ENCODE results near the gene COG7.

GRCh38 chr16:23383881-23384280 is 69.1 kb downstream of the COG7 start:
- no peak for TF ChIP-seq CTCF (conservative IDR thresholded peaks at IDR 0.05 in 1 of 2, IDR thresholded peaks at IDR 0.05 in 1 of 2; ENCODE audit: low read depth in 1 of 2, low read length in 2 of 2)
- no peak for TF ChIP-seq EZH2 (IDR thresholded peaks at IDR 0.05; ENCODE audit: low read length, missing control alignments)
